ENCODE data around the gene CFAP73.

GRCh38 chr12:113196990-113197389 lies 47.5 kb downstream of the CFAP73 start:
- TF ChIP-seq POLR2AphosphoS5 (IDR thresholded peaks at IDR 0.05; ENCODE audit: low read depth, low read length) (no peak), POLR2A (IDR thresholded peaks at IDR 0.05; ENCODE audit: low read depth, low read length) (no peak)
